ENCODE results near the gene HOXB4.

DNA sequence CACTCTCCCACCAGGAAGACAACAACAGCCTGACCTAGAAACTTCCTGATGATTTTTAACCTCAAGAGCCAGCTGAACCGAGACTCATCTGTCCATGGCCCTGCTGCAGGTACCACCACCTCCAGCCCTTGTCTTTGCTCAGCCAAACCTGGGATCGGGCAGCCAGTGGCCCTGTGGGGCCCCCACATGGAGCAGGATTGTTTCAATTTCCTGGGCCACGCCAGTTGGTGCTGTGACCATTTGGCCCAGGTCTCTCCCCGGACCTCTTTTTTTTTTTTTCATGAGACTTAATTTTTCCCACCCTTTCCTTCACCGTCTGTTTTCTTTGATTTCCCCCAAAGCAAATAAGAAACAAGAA is 25.0 kb downstream of the HOXB4 start:
- TF ChIP-seq CTCF (IDR thresholded peaks at IDR 0.05) (no peak), POLR2AphosphoS5 (IDR thresholded peaks at IDR 0.05) (no peak)

Measured in esophagus muscularis mucosa (tissue), 3 donors.